Spleen (tissue), 11 donors: Measurements from ENCODE around the gene ABRAXAS1. TPM values are rescaled to one million over a fixed set of nuclear protein-coding genes. Genes with fewer than 3 reads are reported as not detected.
"Not testable (repeated sequence)": the region's sequence is repeated elsewhere in the genome, so short reads cannot be mapped to it uniquely, and the experiment has no call there.

Experiments
- DNase-seq: peaks from one replicate; pipeline ENCODE4 v3.0.0-alpha.2; 2020
- H3K27ac ChIP-seq, 8 donors: fragments of 200-600 bp; sonication (generic) in 7 of 8; 1 replicate in 4 of 8; 2 replicates in 4 of 8; pipeline versions ENCODE4 v1.5.0 to v1.8.0; 2016 to 2021; ENCODE audit warnings: inconsistent platforms in 4 of 8, mild to moderate bottlenecking in 4 of 8, moderate library complexity in 1 of 8
- H3K27me3 ChIP-seq, 7 donors: fragments of 200-600 bp; sonication (generic) in 6 of 7; replicated peaks in 1 of 7; 1 replicate in 4 of 7; 2 replicates in 3 of 7; pipeline versions ENCODE4 v1.5.0 to v1.8.0; 2016 to 2021; ENCODE audit warnings: inconsistent platforms in 3 of 7, mild to moderate bottlenecking in 1 of 7
- H3K36me3 ChIP-seq, 6 donors: fragments of 200-600 bp; sonication (generic) in 5 of 6; 1 replicate in 4 of 6; 2 replicates in 2 of 6; pipeline versions ENCODE4 v1.5.0 to v1.8.0; 2016 to 2021; ENCODE audit warnings: inconsistent platforms in 2 of 6
- H3K4me1 ChIP-seq, 6 donors: fragments of 200-600 bp; sonication (generic) in 5 of 6; 1 replicate in 3 of 6; 2 replicates in 3 of 6; pipeline versions ENCODE4 v1.5.0 to v1.8.0; 2016 to 2021; ENCODE audit warnings: inconsistent platforms in 3 of 6
- H3K4me3 ChIP-seq, 8 donors: fragments of 200-600 bp; sonication (generic) in 7 of 8; 1 replicate in 4 of 8; 2 replicates in 4 of 8; pipeline versions ENCODE4 v1.5.0 to v1.8.0; 2016 to 2021; ENCODE audit warnings: inconsistent platforms in 4 of 8, mild to moderate bottlenecking in 4 of 8, moderate library complexity in 2 of 8
- H3K9me3 ChIP-seq, 8 donors: fragments of 200-600 bp; sonication (generic) in 7 of 8; 1 replicate in 4 of 8; 2 replicates in 4 of 8; pipeline versions ENCODE4 v1.5.0 to v1.8.0; 2016 to 2021; ENCODE audit warnings: inconsistent platforms in 4 of 8
- POLR2A ChIP-seq, 3 donors: fragments of 450-650 bp; IDR thresholded peaks; one replicate each; pipeline ENCODE4 v1.5.1; 2017; ENCODE audit warnings: antibody characterized with exemption in 3 of 3, mild to moderate bottlenecking in 1 of 3
- POLR2AphosphoS5 ChIP-seq, 3 donors: sonication (generic); formaldehyde crosslinking; IDR thresholded peaks; one replicate each; pipeline ENCODE4 v1.5.1; 2017; ENCODE audit warnings: antibody characterized with exemption in 3 of 3
- WGBS, 5 donors: extraction: QIAGEN DNeasy Blood & Tissue Kit in 3 of 5; methylation state at CpG; one replicate each; pipeline versions ENCODE4 v1.1.5 to v1.1.7; 2013 to 2018; 5-methylcytosine and 5-hydroxymethylcytosine counted together
- intact Hi-C: fragments of 100-400 bp; cut with DNase I; formaldehyde crosslinking; loops from one replicate; pipeline ENCODE4 v1.15.0; 2023; ENCODE audit warnings: low total_unique reads
- polyA plus RNA-seq, 3 donors: library from polyadenylated mRNA; stranded (reverse); fragments of 200-250 nt; gene quantifications; one replicate each; pipeline ENCODE4 v1.2.1, GENCODE V29; 2013
- total RNA-seq, 7 donors: library from RNA; depleted of rRNA in 3 of 7; stranded (reverse); fragments of >200 nt in 3 of 7; fragmentation: NEBNext Ultra II Directional in 4 of 7; extraction: Animal tissue kit (Norgen Biotek cat#: 25700) in 4 of 7; gene quantifications; one replicate each; pipeline versions ENCODE4 v1.1.0 to v1.2.1, GENCODE V29; 2016 to 2021
- TF ChIP-seq, protein P1 (sequence below), 11 experiments: fragments of 200-600 bp in 7 of 11; fragments of 450-650 bp in 4 of 11; sonication (generic) in 4 of 11; IDR thresholded peaks in 8 of 11; conservative IDR thresholded peaks in 3 of 11; 1 replicate in 7 of 11; 2 replicates in 4 of 11; pipeline versions ENCODE4 v1.4.0 to v1.8.0; 2016 to 2021; ENCODE audit warnings: antibody characterized with exemption in 11 of 11, inconsistent platforms in 4 of 11, mild to moderate bottlenecking in 1 of 11
- donor health status: healthy with polysubstance abuse.
- donor health status: DM: no; HTN: no; CAD: no; lungs with moderate emphysema.
- donor health status: DM: no; HTN: no; CAD: no.
- donor health status: Bipolar disorder and iron deficiency.
- donor health status: healthy.
- donor health status: DM: no; HTN: no; CAD: no.
- donor health status: DM: yes; HTN: yes; CAD: no.

Gene ABRAXAS1
- total and polyA plus RNA-seq, 10 donors: 5.7 to 18.2 (median 11.0) TPM

DNA sequence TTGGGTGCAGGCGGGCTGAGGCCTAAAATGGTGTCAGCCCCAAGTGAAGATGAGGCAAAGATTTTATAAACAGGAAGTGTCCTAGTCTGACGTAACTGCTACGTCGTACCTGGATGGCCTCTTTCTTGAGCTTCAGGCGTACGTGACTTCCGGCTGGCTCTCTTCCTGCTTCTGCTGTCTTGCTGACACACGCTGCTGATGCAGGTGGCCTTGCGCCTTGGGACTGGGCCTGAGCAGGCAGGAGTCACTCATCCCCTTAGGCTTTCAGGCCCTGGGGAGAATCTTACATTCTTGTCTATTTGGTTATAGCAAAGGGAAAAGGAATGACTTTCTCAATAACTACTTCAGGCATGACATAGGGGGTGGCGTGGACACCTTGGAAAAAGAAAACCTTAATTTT lies 20.1 kb upstream of the ABRAXAS1 start:
- Histone ChIP-seq H3K27me3 (no peaks in the 10 kb centered on the region), H3K9me3 (no peaks in the 10 kb centered on the region), H3K4me1 (peaks cover 0 to 10% (median 0%) of the 10 kb centered on the region in 6 donors), H3K36me3 (no peaks in the 10 kb centered on the region), H3K4me3 (no peak overlapping the region), H3K27ac (no peak overlapping the region)
- no peak for DNase-seq
- intact Hi-C loops: no loop called here
- WGBS, 5 donors: 58 to 85% (median 68%) methylated on average over 10 of the region's 10 CpGs
- TF ChIP-seq, protein P1, sequence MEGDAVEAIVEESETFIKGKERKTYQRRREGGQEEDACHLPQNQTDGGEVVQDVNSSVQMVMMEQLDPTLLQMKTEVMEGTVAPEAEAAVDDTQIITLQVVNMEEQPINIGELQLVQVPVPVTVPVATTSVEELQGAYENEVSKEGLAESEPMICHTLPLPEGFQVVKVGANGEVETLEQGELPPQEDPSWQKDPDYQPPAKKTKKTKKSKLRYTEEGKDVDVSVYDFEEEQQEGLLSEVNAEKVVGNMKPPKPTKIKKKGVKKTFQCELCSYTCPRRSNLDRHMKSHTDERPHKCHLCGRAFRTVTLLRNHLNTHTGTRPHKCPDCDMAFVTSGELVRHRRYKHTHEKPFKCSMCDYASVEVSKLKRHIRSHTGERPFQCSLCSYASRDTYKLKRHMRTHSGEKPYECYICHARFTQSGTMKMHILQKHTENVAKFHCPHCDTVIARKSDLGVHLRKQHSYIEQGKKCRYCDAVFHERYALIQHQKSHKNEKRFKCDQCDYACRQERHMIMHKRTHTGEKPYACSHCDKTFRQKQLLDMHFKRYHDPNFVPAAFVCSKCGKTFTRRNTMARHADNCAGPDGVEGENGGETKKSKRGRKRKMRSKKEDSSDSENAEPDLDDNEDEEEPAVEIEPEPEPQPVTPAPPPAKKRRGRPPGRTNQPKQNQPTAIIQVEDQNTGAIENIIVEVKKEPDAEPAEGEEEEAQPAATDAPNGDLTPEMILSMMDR (IDR thresholded peaks at IDR 0.05 in 8 of 11, conservative IDR thresholded peaks at IDR 0.05 in 3 of 11): no peak
- TF ChIP-seq POLR2AphosphoS5 (IDR thresholded peaks at IDR 0.05): no peak
- TF ChIP-seq POLR2A (IDR thresholded peaks at IDR 0.05): no peak

DNA sequence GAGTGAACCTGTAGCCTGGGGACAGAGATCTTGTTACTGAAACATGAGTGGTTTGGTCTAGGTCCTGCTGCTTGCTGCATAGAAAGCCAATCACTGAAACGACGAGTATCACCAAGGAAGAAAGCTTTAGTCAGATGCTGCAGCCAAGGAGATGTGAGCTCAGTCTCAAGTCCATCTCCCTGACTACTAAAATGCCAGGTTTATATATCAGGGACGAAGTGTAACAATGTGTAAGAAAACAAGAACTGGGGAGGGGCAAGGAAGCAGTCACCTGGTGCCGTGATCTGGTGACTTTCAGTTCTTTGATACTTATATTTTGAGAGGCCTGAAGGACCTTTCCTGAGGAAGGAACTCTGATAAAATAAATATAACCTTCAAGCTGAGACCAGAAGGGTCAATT lies 19.6 kb upstream of the ABRAXAS1 start:
- H3K36me3 ChIP-seq: no peaks in the 10 kb centered on the region
- WGBS, 5 donors: 48 to 83% (median 62%) methylated on average over 4 of the region's 4 CpGs
- no peak for DNase-seq
- no peaks in the 10 kb centered on the region for H3K9me3 ChIP-seq
- peak overlapping the region in 1 of 8 donors; percentile 41 for H3K27ac ChIP-seq
- intact Hi-C loops: no loop called here
- H3K27me3 ChIP-seq: no peaks in the 10 kb centered on the region
- no peak overlapping the region for H3K4me3 ChIP-seq
- no peak for TF ChIP-seq POLR2A (IDR thresholded peaks at IDR 0.05)
- TF ChIP-seq, protein P1 (IDR thresholded peaks at IDR 0.05 in 8 of 11, conservative IDR thresholded peaks at IDR 0.05 in 3 of 11): no peak
- no peak for TF ChIP-seq POLR2AphosphoS5 (IDR thresholded peaks at IDR 0.05)
- H3K4me1 ChIP-seq: peaks cover 0 to 10% (median 0%) of the 10 kb centered on the region in 6 donors

DNA sequence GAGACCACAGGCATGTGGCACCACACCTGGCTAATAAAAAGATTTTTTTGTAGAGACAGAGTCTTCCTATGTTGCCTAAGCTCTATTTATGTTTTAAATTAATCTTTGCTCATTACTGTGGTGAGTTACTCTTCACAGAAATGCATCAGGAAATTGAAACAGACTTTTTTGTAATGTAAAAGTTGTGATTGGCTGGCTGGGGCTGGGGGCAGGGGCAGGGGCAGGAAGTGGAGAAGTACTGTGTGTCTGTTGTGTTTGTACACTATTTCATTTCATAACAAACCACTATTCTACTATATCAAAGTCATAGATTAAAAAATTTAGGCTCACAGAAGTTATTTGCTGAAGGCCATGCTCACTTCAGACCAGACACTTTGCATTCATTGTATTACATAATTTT lies 19.1 kb upstream of the ABRAXAS1 start:
- TF ChIP-seq POLR2A (IDR thresholded peaks at IDR 0.05): no peak
- no peak for TF ChIP-seq POLR2AphosphoS5 (IDR thresholded peaks at IDR 0.05)
- TF ChIP-seq, protein P1 (IDR thresholded peaks at IDR 0.05 in 8 of 11, conservative IDR thresholded peaks at IDR 0.05 in 3 of 11): no peak
- intact Hi-C loops: no loop called here

DNA sequence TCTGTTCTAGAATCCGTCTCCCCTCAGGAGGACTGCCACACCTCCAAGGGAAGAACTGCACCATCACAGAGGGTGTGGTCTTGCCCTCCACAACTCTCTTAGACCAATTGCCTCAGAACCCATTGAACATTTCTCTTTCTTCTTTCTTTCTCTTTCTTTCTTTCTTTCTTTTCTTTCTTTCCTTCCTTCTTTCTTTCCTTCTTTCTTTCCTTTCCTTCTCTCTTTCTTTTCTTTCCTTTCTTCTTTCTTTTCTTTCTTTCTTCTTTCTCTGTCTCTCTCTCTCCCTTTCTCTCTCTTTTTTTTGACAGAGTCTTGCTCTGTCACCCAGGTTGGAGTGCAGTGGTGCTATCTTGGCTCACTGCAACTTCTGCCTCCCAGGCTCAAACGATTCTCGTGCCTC lies 16.8 kb upstream of the ABRAXAS1 start:
- WGBS, 5 donors: 81 to 92% (median 87%) methylated on average over 3 of the region's 3 CpGs
- intact Hi-C loops, DNase-seq, H3K36me3 ChIP-seq, H3K27me3 ChIP-seq, H3K9me3 ChIP-seq, H3K4me3 ChIP-seq, H3K27ac ChIP-seq: not testable (repeated sequence)
- peaks cover 0 to 10% (median 0%) of the 10 kb centered on the region in 6 donors for H3K4me1 ChIP-seq

More for the DNA sequence above, 19.1 kb upstream of the ABRAXAS1 start:
- Histone ChIP-seq H3K9me3 (no peaks in the 10 kb centered on the region), H3K27me3 (no peaks in the 10 kb centered on the region), H3K27ac (peak overlapping the region in 1 of 8 donors; percentile 41), H3K4me1 (peaks cover 0 to 10% (median 0%) of the 10 kb centered on the region in 6 donors), H3K36me3 (no peaks in the 10 kb centered on the region), H3K4me3 (no peak overlapping the region)
- no peak for DNase-seq

DNA sequence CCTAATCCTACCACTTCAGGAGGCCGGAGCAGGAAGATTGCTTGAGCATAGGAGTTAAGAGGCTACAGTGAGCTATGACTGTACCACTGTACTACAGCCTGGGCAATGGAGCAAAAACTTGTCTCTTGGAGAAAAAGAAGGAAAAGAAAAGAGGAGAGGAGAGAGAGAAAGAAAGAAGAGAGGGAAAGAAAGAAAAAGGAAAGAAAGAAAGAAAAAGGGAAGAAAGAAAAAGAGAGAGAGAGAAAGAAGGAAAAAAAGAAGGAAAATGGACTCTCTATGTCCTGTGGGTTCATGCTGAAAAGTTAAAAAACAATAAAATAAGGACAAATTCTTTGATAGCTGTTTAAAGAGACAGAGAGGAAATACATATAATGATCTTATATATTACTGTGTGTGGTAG lies 13.3 kb upstream of the ABRAXAS1 start:
- no peak overlapping the region for H3K4me3 ChIP-seq
- no peaks in the 10 kb centered on the region for H3K36me3 ChIP-seq
- no peaks in the 10 kb centered on the region for H3K27me3 ChIP-seq
- TF ChIP-seq POLR2A (IDR thresholded peaks at IDR 0.05): no peak
- H3K9me3 ChIP-seq: no peaks in the 10 kb centered on the region
- intact Hi-C loops: no loop called here
- no peaks in the 10 kb centered on the region for H3K4me1 ChIP-seq
- no peak for DNase-seq
- no peak overlapping the region for H3K27ac ChIP-seq
- 83 to 95% (median 94%) methylated on average over 1 of the region's 1 CpG for WGBS, 5 donors

DNA sequence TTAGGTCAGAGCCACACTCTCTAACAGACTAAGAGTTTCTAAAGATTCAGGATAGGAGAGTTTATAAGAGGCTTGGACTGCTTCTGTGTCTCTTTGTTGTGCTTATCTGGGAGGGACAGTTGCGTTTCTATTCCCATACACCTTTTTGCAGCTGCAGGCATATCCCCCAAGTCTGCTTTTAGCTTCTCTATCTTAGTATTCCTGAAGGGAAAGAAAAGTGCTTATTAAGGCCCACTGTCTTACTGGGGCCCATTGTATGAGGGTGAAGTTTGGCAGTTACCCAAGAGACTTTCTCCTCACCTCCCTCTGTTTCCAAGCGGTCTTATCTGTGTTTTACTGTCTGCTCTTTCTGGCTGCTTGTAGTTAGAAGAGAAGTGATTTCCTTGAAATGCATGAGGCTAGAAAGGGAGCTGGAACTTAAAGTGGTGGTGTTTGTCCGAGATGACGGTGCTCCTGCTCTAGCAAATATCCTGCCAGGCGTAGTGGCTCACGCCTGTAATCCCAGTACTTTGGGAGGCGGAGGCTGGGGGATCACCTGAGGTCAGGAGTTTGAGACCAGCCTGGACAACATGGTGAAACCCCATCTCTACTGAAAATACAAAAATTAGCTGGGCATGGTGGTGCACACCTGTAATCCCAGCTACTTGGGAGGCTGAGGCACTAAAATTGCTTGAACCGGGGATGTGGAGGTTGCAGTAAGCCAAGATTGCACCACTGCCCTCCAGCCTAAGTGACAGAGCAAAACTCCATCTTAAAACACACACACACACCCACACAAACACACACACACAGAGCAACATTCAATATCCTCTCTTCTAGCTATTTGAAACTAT lies 11.4 kb upstream of the ABRAXAS1 start:
- H3K27me3 ChIP-seq, DNase-seq, H3K36me3 ChIP-seq, H3K4me1 ChIP-seq, H3K4me3 ChIP-seq, H3K27ac ChIP-seq, H3K9me3 ChIP-seq, intact Hi-C loops: not testable (repeated sequence)
- 87 to 93% (median 89%) methylated on average over 8 of the region's 8 CpGs for WGBS, 5 donors
